ENCODE measurements around the gene ACTL6B.

Gene ACTL6B

DNA sequence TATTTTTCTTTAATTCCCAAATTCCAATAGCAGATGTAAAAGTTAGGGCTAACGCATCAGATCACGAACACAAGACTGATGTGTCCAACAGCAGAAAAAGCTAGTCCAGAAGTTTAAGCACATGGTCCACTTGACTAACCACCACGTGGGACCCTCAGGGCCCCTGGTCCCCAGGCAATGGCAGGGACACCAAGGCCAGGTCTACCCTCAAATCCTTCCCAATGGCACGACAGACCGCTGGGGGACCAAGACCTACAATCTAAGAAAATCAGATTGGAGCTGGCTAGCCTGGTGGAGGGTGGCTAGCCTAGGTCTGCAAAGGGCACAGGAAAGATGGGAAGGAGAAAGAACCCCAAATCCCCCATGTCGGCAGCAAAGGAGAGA lies 36.3 kb upstream of the ACTL6B start:
- TF ChIP-seq, protein P1, sequence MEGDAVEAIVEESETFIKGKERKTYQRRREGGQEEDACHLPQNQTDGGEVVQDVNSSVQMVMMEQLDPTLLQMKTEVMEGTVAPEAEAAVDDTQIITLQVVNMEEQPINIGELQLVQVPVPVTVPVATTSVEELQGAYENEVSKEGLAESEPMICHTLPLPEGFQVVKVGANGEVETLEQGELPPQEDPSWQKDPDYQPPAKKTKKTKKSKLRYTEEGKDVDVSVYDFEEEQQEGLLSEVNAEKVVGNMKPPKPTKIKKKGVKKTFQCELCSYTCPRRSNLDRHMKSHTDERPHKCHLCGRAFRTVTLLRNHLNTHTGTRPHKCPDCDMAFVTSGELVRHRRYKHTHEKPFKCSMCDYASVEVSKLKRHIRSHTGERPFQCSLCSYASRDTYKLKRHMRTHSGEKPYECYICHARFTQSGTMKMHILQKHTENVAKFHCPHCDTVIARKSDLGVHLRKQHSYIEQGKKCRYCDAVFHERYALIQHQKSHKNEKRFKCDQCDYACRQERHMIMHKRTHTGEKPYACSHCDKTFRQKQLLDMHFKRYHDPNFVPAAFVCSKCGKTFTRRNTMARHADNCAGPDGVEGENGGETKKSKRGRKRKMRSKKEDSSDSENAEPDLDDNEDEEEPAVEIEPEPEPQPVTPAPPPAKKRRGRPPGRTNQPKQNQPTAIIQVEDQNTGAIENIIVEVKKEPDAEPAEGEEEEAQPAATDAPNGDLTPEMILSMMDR (IDR thresholded peaks at IDR 0.05; ENCODE audit: insufficient read depth, missing control alignments) = no peak
- FAIRE-seq = no peak

DNA sequence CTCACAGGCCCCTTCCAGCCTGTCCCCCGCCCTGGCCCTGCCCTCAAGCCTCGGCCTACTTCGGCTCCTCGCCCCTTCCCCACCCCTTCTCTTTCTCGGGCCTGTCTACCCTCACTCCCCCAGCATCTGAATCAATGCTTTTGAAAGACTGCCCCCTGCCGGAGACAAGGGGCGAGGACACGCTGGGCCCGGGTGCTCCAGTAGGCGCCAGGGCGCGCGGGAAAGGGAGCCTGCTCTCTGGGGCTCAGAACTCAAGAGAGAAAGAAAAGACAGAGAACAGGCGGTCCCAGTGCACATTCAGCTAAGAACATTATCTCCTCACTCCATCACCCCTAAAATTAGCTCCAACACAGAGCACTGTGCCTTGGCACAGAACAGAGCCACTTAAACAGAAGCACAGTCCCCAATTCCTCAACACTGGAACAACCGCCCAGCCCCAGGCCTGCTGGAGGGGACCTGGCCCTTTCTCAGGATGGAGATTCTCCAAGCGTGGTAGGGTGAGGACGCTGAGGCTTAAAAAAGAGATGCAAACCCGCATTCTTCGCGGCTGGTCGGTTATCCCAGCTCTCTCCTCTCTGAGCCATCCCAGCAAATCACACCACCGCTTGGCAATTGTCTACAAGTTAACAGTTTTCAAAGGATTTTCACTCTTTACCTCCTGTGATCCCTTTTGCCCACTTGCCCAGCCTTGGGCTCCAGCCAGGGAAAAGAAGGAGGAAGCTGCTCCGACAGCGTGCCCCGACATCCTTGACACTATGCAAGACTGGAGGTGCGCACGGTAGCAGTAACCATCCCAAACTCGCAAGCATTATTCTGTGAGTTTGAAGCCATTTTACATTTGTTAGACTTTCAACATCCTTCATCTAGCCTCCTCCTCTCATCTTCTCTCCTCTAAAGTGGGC lies 35.7 kb upstream of the ACTL6B start:
- TF ChIP-seq, protein P1 (IDR thresholded peaks at IDR 0.05; ENCODE audit: insufficient read depth, missing control alignments) = peak; percentile 89
- DNase-seq (ENCODE audit: insufficient read length, low spot score) (peak; percentile 96), FAIRE-seq (no peak)

More for the DNA sequence above, 36.3 kb upstream of the ACTL6B start:
- no peak for DNase-seq (ENCODE audit: insufficient read length, low spot score)

DNA sequence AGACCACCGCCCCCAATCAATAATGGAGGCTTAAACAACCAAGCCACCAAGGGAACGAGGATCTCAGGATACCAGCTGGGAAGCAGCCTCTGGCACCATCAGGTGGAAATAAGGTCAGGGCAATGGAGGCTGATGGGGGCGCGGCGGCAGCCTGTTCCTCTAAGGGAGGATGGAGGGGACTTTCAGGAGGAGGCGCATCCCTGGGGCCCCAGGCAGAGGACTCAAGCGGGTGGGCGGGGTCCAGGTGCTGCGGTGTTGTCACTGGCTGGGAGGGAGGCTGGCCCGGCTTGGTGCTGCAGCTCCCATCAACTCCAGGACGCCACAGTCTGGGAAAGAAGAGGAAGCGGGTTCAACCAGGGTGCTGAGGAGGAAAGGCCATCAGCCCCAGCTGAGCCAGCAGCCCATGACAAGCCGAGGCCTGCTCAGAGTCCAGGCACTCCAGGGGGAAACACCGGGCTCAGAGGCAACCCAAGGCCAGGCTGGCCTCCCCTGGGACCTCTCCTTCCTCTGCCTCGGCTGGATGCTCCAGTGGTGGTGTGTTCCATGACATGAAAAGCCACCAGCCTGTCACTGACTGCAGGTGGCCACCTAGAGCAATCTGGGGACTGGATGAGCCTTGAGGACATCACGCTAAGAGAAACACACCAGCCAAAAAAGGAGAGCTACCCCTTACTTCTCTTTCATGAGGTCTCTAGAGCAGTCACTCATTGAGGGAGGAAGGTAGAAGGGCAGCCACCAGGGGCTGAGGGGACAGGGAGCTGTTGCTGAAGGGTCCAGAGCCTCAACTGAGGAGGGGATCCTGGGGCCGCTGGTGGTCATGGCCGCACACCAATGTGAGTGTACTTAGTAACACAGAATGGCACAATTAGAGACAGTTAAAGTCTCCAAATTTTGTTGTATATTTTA lies 33.2 kb upstream of the ACTL6B start:
- TF ChIP-seq, protein P1 (IDR thresholded peaks at IDR 0.05; ENCODE audit: insufficient read depth, missing control alignments) = no peak
- FAIRE-seq = no peak
- peak; percentile 6 for DNase-seq (ENCODE audit: insufficient read length, low spot score)

GRCh38 chr7:100688326-100688860 lies 32.1 kb upstream of the ACTL6B start:
- TF ChIP-seq, protein P1 (IDR thresholded peaks at IDR 0.05; ENCODE audit: insufficient read depth, missing control alignments) = no peak
- DNase-seq (ENCODE audit: insufficient read length, low spot score) (peak; percentile 9), FAIRE-seq (no peak)

DNA sequence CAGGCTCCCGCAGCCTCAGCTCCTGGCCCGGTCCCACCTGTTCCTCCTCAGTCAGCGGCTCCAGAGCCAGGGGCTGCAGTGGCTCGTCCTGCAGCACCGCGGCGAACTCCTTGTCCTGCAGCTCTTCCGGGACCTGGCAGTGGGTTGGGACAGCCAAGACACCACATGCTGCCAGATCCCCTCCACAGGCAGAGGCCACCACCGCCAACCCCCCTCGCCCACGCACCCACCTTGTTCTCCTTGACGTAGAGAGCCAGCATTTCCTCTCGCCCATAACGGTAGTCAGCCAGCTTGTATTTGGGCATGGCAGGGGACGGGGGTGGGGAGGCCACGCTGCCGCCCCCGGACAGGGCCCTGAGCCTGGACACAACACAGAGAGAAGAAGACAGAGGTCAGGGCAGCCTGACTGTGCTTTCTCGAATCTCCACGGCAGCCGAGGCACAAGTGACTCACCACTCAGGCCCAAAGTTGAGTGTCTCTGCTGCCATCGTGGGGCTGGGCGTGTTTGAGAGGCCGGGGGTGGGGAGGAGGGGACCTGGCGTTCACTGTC lies 31.6 kb upstream of the ACTL6B start:
- FAIRE-seq = no peak
- TF ChIP-seq, protein P1 (IDR thresholded peaks at IDR 0.05; ENCODE audit: insufficient read depth, missing control alignments) = no peak
- peak; percentile 7 for DNase-seq (ENCODE audit: insufficient read length, low spot score)

DNA sequence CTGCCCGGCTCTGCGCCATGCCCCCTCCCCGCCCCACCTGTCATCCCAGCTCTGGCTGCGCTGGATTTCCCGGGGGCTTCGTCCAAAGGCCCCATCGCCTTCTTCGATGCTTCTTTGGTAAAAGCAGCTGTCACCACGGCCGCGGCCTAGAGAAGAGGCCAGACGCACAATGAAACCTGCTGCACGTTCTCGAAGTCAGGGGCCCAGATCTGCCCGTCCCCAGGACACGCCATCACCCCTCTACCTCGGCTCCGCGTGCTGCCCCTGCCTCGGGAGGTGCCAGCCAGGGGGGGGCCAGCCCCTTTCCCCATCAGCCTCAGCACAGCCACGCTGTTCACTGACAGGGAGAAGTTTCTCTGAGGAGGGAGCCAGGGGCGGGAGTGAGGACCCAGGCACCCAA lies 31.0 kb upstream of the ACTL6B start:
- FAIRE-seq (no peak), DNase-seq (ENCODE audit: insufficient read length, low spot score) (peak; percentile 1)
- TF ChIP-seq, protein P1 (IDR thresholded peaks at IDR 0.05; ENCODE audit: insufficient read depth, missing control alignments) = no peak

Measured in D721Med (cell line).